Measurements from ENCODE around the gene SLC29A4. TPM values are rescaled to one million over a fixed set of nuclear protein-coding genes. Genes with fewer than 3 reads are reported as not detected.

The SLC29A4 gene
- total RNA-seq, 1 experiment from 2014 or later, result 16.5 TPM

DNA sequence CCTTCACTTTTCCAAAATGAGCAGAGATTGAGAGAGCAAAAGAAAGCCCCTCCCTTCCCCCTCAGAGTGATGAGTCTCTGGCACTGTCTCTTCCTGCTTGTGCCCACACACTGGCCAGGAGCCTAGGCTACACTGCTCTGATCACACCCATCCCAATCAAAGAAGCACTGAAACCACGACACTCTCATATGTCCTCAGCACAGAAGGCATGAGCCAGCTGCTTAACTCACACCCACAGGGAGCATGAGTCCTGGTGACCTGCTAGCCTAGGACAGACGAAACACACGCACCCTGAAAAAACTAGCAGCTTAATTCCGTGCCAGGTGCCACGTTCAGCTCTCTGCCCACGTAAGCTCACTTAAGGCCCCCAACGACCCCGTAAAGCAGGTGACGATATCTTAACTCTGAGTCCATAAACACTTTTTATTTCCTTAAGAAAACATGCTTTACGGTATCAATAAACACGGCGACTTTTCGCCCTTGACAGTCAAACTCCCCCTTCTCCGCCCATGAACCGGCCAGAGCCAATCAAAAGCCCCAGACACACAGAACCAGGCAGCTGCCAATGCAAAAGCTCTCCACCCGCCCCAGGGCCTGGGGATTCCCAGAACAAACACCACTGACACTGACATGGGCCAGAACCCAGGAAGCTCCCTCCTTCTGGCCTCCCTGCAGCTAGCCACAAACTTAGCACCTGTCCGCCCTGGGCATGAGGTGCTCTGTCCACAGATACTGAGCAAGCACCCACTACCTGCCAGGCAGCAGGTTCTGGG, 71.9 kb downstream of the SLC29A4 start:
- H3K4me3 ChIP-seq (ENCODE audit: insufficient read depth, low read depth, low read length), result no peak overlapping the region
- peak; percentile 93 for DNase-seq
- H3K36me3 ChIP-seq (replicated peaks; ENCODE audit: control insufficient read depth, insufficient read depth, low read length), result no peaks in the 10 kb centered on the region; the same call in 1 of the 2 replicates
- H3K27me3 ChIP-seq (ENCODE audit: control insufficient read depth, insufficient read depth, low read length), result peaks cover 3% of the 10 kb centered on the region; the same call in 1 of the 2 replicates

Other genes starting within 250 kb of the SLC29A4 start
- 5.8 and 11.3 TPM in 2 replicates for gene RBAK, start 237.1 kb upstream of the SLC29A4 start, total RNA-seq (2014; rRNA removed; shearing (Covaris generic))
- 50.4 and 55.7 TPM in 2 replicates for gene WIPI2, start 92.7 kb upstream of the SLC29A4 start, total RNA-seq (2014; rRNA removed; shearing (Covaris generic))
- gene TNRC18, start 140.9 kb downstream of the SLC29A4 start, total RNA-seq (2014; rRNA removed; shearing (Covaris generic)), result 44.3 and 61.9 TPM in 2 replicates
- gene FBXL18, start 230.9 kb downstream of the SLC29A4 start, total RNA-seq (2014; rRNA removed; shearing (Covaris generic)), result 8.2 and 8.3 TPM in 2 replicates
- gene ACTB, start 247.7 kb downstream of the SLC29A4 start, total RNA-seq (2014; rRNA removed; shearing (Covaris generic)), result 5,240 and 5,611 TPM in 2 replicates